Esophagus (tissue), 2 donors: ENCODE measurements around the gene CREB5. TPM values are rescaled to one million over a fixed set of nuclear protein-coding genes. Genes with fewer than 3 reads are reported as not detected.
"Not testable (repeated sequence)": the region's sequence is repeated elsewhere in the genome, so short reads cannot be mapped to it uniquely, and the experiment has no call there.

ENCODE experiments used
- H3K27ac ChIP-seq, 2 donors: one replicate each; pipeline ENCODE4 v1.5.1; 2013; ENCODE audit warnings: low read depth in 2 of 2, mild to moderate bottlenecking in 2 of 2, inconsistent platforms in 1 of 2, low read length in 1 of 2, moderate library complexity in 1 of 2
- H3K27me3 ChIP-seq, 2 donors: one replicate each; pipeline ENCODE4 v1.6.1; 2013; ENCODE audit warnings: low read length in 2 of 2, control low read depth in 1 of 2, mild to moderate bottlenecking in 1 of 2; ENCODE audit not compliant: insufficient read depth in 2 of 2, control insufficient read depth in 1 of 2
- H3K36me3 ChIP-seq, 2 donors: one replicate each; pipeline ENCODE4 v1.6.1; 2013; ENCODE audit warnings: low read length in 1 of 2; ENCODE audit not compliant: control insufficient read depth in 2 of 2, insufficient read depth in 2 of 2
- H3K4me1 ChIP-seq, 2 donors: one replicate each; pipeline ENCODE4 v1.6.1; 2013; ENCODE audit warnings: low read length in 1 of 2; ENCODE audit not compliant: control insufficient read depth in 2 of 2, insufficient read depth in 2 of 2
- H3K4me3 ChIP-seq, 2 donors: one replicate each; pipeline ENCODE4 v1.5.1; 2013; ENCODE audit warnings: low read length in 2 of 2, mild to moderate bottlenecking in 2 of 2, low read depth in 1 of 2, moderate library complexity in 1 of 2
- H3K9me3 ChIP-seq, 2 donors: one replicate each; pipeline ENCODE4 v1.6.1; 2013; ENCODE audit warnings: mild to moderate bottlenecking in 2 of 2, low read depth in 1 of 2, low read length in 1 of 2, moderate library complexity in 1 of 2; ENCODE audit not compliant: control insufficient read depth in 2 of 2, insufficient read depth in 1 of 2
- WGBS, 2 donors: extraction: QIAGEN DNeasy Blood & Tissue Kit; methylation state at CpG; one replicate each; pipeline ENCODE4 v1.1.7; 2013; 5-methylcytosine and 5-hydroxymethylcytosine counted together
- polyA plus RNA-seq, 2 donors: library from polyadenylated mRNA; stranded (reverse); fragments of 200-250 nt; gene quantifications; one replicate each; pipeline ENCODE4 v1.2.3, GENCODE V29; 2013
- donor health status: healthy with polysubstance abuse.
- donor health status: Bipolar disorder and iron deficiency.

Gene CREB5
- polyA plus RNA-seq, 2 donors: 0.67 to 1.2 TPM

GRCh38 chr7:28598037-28598436 is 185.7 kb downstream of the CREB5 start:
- not testable (repeated sequence) for H3K9me3 ChIP-seq, H3K4me3 ChIP-seq, H3K36me3 ChIP-seq, H3K4me1 ChIP-seq, H3K27me3 ChIP-seq, H3K27ac ChIP-seq
- WGBS, 2 donors: 91% methylated on average over 5 of the region's 5 CpGs

- H3K27me3 ChIP-seq: no peaks in the 10 kb centered on the region
- no peaks in the 10 kb centered on the region for H3K9me3 ChIP-seq
- no peak overlapping the region for H3K4me3 ChIP-seq
- H3K4me1 ChIP-seq: no peaks in the 10 kb centered on the region
- H3K36me3 ChIP-seq: no peaks in the 10 kb centered on the region
- WGBS, 2 donors: 96 to 97% methylated on average over 3 of the region's 3 CpGs
- no peak overlapping the region for H3K27ac ChIP-seq
These were observed 186.3 kb downstream of the CREB5 start for GRCh38 chr7:28598586-28598985.

DNA sequence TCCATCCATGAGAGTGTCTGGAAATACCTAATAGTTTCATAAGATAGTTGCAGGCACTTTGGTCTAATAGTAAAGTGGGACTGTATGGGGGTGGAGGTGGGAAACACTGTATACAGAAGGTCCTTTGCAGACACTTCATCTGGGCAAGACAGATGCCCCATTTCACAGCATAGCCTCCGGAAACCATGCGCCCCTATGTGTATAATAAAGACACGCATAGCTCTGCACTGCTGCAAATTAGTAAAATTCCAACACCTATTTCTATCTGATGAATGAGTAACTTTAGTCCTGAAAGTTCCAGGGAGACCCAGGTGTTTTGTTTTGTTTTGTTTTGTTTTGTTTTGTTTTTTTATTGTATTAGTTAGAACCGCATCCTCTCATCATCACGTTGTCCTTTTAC is 187.1 kb downstream of the CREB5 start:
- Histone ChIP-seq H3K27me3 (no peaks in the 10 kb centered on the region), H3K36me3 (no peaks in the 10 kb centered on the region), H3K27ac (no peak overlapping the region), H3K4me3 (no peak overlapping the region), H3K4me1 (no peaks in the 10 kb centered on the region), H3K9me3 (no peaks in the 10 kb centered on the region)
- 87 to 93% methylated on average over 5 of the region's 5 CpGs for WGBS, 2 donors

DNA sequence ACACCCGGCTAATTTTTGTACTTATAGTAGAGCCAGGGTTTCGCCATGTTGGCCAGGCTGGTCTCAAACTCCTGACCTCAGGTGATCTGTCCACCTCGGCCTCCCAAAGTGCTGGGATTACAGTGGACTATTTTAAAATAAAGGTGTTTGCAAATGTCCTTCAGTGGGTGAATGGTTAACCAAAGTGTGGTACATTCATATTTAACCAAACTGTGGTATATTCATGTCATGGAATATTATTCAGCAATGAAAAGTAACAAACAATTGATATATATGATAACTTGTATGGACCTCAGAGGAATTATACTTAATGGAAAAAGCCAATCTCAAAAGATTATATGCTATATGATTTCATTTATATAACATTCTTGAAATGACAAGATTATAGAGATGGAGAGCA is 190.0 kb downstream of the CREB5 start:
- no peaks in the 10 kb centered on the region for H3K36me3 ChIP-seq
- H3K27me3 ChIP-seq: no peaks in the 10 kb centered on the region
- no peak overlapping the region for H3K4me3 ChIP-seq
- WGBS, 2 donors: 92 to 94% methylated on average over 3 of the region's 3 CpGs
- no peaks in the 10 kb centered on the region for H3K9me3 ChIP-seq
- no peaks in the 10 kb centered on the region for H3K4me1 ChIP-seq
- no peak overlapping the region for H3K27ac ChIP-seq

DNA sequence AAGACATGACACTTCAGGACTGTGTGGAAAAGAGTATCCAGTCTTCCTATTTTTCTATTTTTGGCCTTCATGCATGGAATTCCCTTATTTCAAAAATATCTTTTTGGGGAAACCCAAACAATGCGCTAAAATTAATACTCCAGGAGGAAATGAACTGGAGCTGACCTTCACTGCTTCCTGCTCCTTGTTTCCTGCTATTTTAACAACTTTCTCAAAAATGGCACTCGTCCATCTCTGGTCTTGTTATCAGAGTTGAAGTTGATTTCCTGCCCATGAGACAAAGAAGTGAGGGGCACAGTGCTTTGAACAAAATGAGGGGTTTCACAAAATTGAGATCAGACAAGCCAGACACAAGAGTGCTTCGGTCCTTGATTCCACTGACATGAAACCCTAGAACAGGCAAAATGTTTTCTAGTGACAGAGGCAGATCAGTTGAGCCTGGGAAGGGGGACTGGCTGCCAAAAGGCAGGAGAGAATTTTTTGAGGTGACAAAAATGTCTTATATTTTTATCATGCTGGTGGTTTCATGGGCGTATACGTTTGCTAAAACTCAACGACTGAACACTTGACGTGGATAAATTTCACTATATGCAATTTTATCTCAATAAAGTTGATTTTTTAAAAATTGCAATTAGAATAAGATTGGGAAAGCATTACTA is 193.2 kb downstream of the CREB5 start:
- no peaks in the 10 kb centered on the region for H3K4me1 ChIP-seq
- H3K36me3 ChIP-seq: no peaks in the 10 kb centered on the region
- WGBS, 2 donors: 71 to 78% methylated on average over 7 of the region's 7 CpGs
- H3K27ac ChIP-seq: no peak overlapping the region
- no peaks in the 10 kb centered on the region for H3K9me3 ChIP-seq
- H3K27me3 ChIP-seq: no peaks in the 10 kb centered on the region
- H3K4me3 ChIP-seq: no peak overlapping the region

DNA sequence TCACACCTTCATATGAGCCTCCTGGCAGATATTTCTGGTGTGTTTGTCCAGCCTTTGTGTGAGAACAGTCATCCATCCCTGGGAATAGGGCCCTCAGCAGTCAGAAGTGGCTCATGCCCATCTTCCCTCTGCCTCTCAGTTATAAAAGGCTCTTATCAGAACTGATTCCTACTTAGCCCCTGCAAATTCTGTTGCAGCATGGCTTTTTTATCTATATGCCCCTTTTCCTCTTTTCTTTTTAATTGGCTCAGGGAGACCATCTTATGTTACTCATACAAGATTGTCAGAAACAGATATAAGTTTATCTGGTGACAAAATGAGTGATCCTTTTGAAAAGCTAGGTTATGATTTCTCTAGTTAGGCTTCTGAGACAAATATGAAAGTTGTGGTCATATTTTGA is 194.1 kb downstream of the CREB5 start:
- no peaks in the 10 kb centered on the region for H3K9me3 ChIP-seq
- no peaks in the 10 kb centered on the region for H3K36me3 ChIP-seq
- no peaks in the 10 kb centered on the region for H3K4me1 ChIP-seq
- no peak overlapping the region for H3K27ac ChIP-seq
- no peak overlapping the region for H3K4me3 ChIP-seq
- no peaks in the 10 kb centered on the region for H3K27me3 ChIP-seq

DNA sequence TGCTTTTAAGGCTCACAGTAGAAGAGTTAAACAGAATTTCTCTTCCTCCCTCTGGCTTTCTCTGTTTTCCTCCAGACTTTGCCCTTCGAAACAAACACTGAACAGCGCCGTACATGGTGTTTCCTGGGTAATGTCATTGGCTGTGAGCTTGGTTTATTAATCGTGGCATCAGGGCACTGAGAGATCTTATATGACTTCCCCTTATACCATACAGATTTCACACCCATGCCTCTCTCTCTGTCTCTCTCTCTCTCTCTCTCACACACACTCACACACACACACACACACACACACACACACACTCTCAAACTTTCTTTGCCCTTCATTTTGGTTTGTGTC is 195.5 kb downstream of the CREB5 start:
- WGBS, 2 donors: 44 to 62% methylated on average over 4 of the region's 4 CpGs
- Histone ChIP-seq H3K27ac (no peak overlapping the region), H3K4me1 (no peaks in the 10 kb centered on the region), H3K27me3 (no peaks in the 10 kb centered on the region), H3K9me3 (no peaks in the 10 kb centered on the region), H3K4me3 (no peak overlapping the region), H3K36me3 (no peaks in the 10 kb centered on the region)

- Histone ChIP-seq H3K27me3 (no peaks in the 10 kb centered on the region), H3K9me3 (no peaks in the 10 kb centered on the region), H3K4me3 (no peak overlapping the region), H3K36me3 (no peaks in the 10 kb centered on the region), H3K4me1 (no peaks in the 10 kb centered on the region), H3K27ac (no peak overlapping the region)
- WGBS, 2 donors: 77 to 84% methylated on average over 1 of the region's 1 CpG
These were observed 195.9 kb downstream of the CREB5 start for GRCh38 chr7:28608237-28608656.

GRCh38 chr7:28608731-28609130 is 196.4 kb downstream of the CREB5 start:
- no peaks in the 10 kb centered on the region for H3K36me3 ChIP-seq
- no peaks in the 10 kb centered on the region for H3K27me3 ChIP-seq
- H3K4me1 ChIP-seq: no peaks in the 10 kb centered on the region
- no peaks in the 10 kb centered on the region for H3K9me3 ChIP-seq
- 49% methylated on average over 3 of the region's 3 CpGs for WGBS, 2 donors
- no peak overlapping the region for H3K4me3 ChIP-seq
- H3K27ac ChIP-seq: no peak overlapping the region

DNA sequence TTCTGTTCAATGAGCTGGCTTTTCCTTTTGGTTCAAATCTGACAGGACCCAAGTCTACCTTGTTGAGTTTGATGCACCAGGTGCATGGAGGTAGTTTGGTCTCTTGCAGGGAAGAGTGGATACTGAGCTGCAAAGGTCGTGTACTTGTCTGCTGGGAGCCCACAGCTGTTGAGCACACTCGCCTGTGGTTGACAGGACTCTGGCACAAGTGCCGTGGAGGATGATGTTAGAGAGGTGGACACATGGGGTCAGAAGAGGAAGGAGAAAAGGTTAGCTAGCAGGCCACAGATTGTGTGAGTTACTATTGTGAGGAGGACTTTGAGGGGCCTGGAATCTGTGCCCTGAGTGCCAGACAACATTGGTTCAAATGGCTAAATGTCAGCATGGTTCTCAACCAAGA is 197.3 kb downstream of the CREB5 start:
- no peaks in the 10 kb centered on the region for H3K27me3 ChIP-seq
- no peak overlapping the region for H3K27ac ChIP-seq
- H3K4me1 ChIP-seq: no peaks in the 10 kb centered on the region
- H3K36me3 ChIP-seq: no peaks in the 10 kb centered on the region
- H3K9me3 ChIP-seq: no peaks in the 10 kb centered on the region
- 58 to 64% methylated on average over 3 of the region's 3 CpGs for WGBS, 2 donors
- H3K4me3 ChIP-seq: no peak overlapping the region
